GM12892 (cell line): ENCODE results near the gene DEPP1.

Experiments used
- DNase-seq: peaks from one replicate; pipeline ENCODE4 v3.0.0; 2011; ENCODE audit not compliant: insufficient read length
- FAIRE-seq: peaks from 2 replicates; lab custom pipeline; 2011; peaks lifted over from hg19 to GRCh38; lab: Jason Lieb, UNC
- POLR2A ChIP-seq: IDR thresholded peaks from 2 replicates; pipeline ENCODE4 v1.6.1; 2011; ENCODE audit warnings: low read depth, low read length, control low read depth
- POLR2AphosphoS5 ChIP-seq: IDR thresholded peaks from 2 replicates; pipeline ENCODE4 v1.6.1; 2011; ENCODE audit warnings: low read depth, low read length, control low read depth
- TAF1 ChIP-seq: IDR thresholded peaks from 2 replicates; pipeline ENCODE4 v1.6.1; 2011; ENCODE audit warnings: low read depth, mild to moderate bottlenecking, control low read depth, low read length, borderline replicate concordance

Gene DEPP1

DNA sequence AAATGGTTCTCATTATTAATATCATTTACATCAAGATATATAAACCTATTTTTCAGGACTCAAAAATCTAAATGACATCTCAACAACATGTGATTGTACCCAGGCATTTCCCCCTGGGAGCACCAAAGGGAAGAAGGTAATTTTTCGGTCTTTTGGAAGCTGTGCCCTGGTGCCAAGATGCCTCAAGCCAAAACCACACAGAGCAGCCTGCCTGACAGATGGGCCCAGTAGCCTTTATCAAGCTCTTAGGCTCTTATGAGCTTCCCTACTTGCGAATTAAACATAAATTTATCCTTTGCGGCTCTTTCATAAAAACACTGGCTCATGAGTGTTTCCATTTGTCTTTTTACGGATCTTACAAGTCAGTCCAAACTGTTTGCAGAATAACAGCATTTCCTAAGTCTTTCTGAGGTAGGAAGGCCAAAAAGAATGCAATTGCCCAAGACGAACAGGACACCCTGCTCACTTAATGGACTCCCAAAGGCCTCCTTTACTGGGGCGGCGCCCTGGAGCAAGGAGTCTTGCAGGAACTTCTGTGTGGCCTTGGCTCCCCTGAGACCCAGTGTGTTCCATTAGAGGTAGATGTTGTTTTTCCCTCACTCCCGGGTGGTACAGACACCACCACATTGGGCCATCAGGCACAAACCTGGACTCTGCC is 23.1 kb downstream of the DEPP1 start:
- DNase-seq = no peak
- TF ChIP-seq POLR2AphosphoS5 = no peak
- TF ChIP-seq TAF1 = no peak
- TF ChIP-seq POLR2A = no peak
- no peak for FAIRE-seq

DNA sequence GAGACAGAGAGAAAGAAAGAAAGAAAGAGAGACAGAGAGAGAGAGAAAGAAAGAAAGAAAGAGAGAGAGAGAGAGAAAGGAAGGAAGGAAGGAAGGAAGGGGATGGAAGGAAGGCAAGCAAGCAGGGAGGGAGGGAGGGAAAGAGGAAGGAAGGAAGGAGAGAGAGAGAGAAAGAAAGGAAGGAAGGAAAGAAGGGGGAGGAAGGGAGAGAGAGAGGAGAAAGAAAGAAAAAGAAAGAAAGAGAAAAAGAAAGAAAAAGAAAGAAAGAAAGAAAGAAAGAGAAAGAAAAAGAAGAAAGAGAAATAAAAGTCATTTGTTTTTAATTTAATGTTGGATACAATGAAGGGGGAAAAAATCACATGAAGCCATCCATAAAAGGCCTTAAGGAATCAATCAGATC is 23.6 kb downstream of the DEPP1 start:
- FAIRE-seq = no peak
- TF ChIP-seq TAF1 (no peak), POLR2A (no peak), POLR2AphosphoS5 (no peak)
- no peak for DNase-seq

DNA sequence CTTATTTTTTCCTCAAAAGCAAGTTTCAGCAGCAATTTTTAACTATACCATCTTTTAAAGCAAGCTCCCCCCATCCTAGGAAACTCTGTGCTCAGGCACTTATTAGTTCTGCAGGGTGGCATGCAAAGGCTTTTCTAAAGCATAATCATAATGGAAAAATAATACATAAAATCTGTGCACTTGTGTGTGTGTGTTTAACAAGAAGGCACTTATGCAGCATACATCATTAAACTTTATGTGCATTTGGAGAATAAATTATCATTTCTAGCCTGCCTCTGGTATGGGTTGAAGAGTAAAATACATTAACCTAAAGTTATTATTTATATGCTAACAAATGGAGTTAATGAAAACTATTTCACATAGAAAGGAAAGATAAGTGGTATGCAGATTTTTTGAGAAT is 24.6 kb downstream of the DEPP1 start:
- FAIRE-seq = no peak
- no peak for DNase-seq
- TF ChIP-seq POLR2AphosphoS5 (no peak), POLR2A (no peak), TAF1 (no peak)

DNA sequence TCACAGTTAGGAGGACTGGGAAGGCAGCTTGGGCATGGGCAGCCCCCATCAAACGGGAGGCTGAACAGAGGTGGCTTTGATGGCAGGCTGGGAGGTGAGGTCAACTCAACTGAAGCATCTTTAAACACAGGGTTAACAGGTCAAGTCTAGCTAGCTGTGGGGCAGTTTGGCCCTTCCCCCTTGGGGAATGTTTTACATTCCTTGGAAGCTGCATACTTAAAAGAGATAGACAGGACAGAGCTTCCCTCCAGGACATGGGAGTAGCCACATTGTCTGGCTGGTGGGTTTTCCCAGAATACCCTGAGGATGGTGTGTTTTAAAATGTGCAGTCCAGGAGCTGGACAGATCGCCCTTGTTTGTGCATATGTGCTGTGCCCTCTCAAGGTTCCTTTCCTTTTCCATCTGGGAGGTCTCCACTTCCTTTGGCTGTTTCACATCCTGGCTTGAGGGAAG is 25.8 kb downstream of the DEPP1 start:
- DNase-seq = no peak
- TF ChIP-seq POLR2AphosphoS5 (no peak), POLR2A (no peak), TAF1 (no peak)
- FAIRE-seq = no peak

DNA sequence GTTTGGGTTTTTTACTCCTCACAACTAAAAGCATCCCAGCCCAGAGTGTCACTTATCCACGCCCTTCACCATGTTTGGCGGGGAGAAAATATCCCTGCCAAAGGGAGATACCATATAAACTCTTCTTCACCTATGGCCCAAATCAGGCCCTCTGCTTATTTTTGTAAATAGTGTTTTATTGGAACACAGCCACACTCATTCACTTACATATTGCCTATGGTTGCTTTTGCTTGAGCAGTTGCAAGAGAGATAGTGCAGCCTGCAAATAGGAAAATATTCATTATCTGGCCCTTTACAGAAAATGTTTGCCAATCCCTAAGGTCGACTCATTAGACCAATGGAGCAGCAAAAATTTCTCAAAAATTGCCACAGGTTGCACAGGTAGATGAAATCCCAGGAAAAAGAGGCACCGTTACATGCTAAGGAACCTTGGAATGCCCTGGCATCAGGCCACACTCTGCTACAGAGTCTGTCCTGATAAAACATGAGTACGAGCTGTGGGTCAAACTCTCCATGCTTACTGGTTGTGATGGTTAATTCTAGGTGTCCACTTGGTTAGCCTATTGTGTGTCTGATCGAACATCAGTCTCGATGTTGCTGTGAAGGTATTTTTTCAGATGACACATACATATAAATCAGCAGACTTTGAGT is 26.9 kb downstream of the DEPP1 start:
- TF ChIP-seq POLR2AphosphoS5 = no peak
- TF ChIP-seq POLR2A = peak; percentile 10; the same call in 1 of the 2 replicates
- TF ChIP-seq TAF1 = no peak
- FAIRE-seq (no peak), DNase-seq (no peak)

DNA sequence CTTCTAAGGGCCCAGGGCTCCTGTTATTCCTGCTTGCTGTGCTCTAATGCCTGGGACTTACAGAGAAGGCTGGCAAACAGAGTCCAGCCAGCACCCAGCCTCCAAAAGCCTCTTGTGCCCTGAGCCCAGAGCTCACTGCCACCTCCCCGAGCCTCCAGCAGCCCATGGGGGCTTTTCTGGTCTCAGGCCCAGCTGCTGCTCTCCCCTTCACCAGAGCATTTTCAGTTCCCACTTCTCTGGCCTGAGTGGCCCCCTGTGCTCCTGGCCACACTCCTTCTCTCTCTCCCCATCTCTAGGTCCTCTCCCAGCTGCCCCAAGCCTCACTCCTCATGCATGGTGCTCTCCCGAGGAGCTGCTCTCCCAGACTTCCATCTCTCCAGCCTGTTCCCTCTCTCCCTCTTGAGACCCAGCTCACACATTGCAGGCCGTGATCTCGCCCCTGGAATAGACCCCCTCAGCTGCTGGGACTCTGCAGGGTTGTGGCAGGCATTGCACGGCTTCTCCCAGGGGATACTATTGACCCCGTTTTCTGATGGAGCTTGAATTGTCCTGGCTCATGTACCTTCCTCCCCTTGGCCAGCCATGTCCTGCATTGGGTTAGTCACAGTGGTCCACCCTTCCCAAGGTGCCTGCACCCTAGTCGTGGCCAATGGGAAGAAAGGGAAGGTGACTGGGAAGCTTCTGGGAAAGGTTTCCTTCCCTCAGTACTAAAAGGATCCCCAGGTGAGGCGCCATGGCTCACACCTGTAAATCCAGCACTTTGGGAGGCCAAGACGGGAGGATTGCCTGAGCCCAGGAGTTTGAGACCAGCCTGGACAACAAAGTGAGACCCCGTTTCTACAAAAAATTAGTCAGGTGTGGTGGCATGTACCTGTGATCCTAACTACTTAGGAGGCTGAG is 28.0 kb downstream of the DEPP1 start:
- FAIRE-seq (no peak), DNase-seq (no peak)
- TF ChIP-seq POLR2AphosphoS5 (no peak), TAF1 (no peak), POLR2A (no peak)

DNA sequence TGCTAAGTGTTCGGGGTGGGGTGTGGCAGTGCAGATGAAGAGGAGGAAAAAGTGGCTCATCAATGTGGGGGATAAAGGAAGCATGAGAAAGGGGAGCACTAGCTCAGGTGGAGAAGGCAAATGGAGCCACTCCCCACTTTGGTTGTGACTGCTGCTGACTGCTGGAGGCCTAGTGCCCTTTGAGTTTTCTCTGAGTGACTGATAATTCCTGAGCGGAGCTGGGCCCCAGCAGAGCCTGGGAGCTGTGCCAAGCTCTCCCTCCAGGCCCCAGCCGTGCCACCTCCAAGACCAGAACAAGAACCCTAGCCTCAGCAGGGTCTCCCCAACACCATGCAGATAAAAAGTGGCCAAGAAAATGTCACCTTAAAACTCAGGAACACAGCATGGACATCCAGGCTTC is 28.7 kb downstream of the DEPP1 start:
- FAIRE-seq = no peak
- no peak for DNase-seq
- TF ChIP-seq POLR2AphosphoS5 (no peak), TAF1 (no peak), POLR2A (no peak)

DNA sequence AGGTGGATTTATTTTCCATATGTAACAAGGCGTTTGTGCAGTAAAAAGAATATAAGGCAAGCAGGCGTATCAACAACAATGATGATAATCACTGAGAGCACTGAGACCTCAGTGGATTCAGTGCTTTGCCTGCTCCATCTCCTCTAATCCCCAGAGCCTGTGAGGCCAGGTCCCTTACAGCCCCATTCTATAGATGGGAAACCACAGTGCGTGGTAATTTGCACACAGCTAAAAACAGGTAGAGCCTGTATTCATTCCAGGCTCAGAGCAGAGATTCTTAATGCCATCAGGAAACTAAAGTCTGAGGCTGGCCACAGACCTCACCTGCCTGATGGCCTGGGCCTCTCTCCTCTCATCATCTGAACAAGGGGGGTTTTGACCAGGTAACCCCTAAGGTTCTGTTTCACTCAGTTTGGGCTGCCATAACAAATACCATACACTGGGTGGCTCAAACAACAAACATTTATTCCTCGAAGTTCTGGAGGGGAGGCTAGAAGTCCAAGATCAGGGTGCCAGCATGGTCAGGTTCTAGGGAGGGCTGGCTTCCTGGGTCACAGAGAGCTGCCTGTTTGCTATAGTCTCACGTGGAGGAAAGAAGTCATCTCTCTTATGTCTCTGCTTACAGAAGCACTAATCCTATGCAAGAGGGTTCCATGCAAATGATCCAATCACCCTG is 29.3 kb downstream of the DEPP1 start:
- TF ChIP-seq POLR2A = no peak
- TF ChIP-seq POLR2AphosphoS5 = no peak
- no peak for TF ChIP-seq TAF1
- no peak for DNase-seq
- FAIRE-seq = peak; percentile 21

DNA sequence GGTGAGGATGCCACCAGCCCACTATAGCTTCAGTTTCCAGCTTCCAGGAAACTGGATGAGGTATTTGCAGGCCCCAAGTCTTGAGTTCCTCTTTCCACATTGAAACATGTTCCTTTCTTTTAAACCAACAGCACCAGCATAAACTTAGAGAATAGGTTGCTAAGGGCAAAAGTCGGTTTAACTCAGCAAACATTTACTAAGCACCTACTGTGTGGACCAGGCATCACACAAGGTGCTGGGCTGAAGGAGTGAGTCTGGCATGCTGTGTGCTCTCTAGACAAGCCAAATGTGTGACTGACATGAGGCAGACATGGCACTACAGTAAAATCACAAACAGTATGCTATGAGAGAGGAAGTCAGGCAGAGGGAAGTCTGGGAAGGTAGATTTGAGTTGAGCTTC is 30.0 kb downstream of the DEPP1 start:
- DNase-seq (no peak), FAIRE-seq (peak; percentile 5)
- TF ChIP-seq TAF1 = no peak
- TF ChIP-seq POLR2A = no peak
- TF ChIP-seq POLR2AphosphoS5 = no peak

DNA sequence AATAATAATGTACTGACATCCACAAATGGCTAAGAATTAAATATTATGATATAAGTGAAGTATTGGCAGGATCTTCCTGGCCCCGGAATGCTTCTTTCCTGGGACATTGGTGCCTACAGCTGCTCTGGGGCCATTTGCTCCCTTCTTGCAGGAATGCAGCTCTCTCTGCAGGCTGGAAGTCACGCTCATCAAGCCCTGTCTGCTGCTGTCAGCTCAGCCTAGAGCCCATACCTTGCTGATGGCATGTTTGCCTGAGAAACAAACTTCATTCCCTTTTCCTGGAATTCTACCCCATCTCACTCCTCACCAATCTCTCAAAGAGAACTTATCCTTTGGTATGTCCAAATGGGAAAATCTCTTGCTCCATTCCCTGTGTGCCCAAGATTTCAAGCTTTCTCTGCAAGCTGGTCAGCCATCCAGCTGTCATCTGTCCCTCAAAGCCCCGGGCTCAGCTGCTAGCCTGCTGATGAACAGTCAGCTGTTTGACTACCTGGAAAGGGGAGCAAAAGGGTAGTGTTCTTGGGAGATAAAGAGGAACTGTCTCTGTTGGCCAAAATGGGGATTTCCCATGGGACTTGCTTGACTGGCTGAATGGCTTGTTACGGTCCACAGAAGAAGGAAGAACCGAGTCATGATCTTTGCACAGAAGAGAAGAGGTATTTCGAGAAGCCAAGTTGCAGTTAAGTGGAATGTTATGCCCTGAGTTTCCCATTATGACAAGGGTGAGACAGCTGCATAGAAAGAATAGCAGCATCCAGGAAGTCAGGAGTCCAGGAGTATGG is 31.0 kb downstream of the DEPP1 start:
- FAIRE-seq = peak; percentile 97
- DNase-seq = no peak
- TF ChIP-seq POLR2A (0 out of 2 replicates have a peak, but pooled peaks have one; percentile 20), POLR2AphosphoS5 (peak; percentile 55; the same call in 1 of the 2 replicates), TAF1 (no peak)

DNA sequence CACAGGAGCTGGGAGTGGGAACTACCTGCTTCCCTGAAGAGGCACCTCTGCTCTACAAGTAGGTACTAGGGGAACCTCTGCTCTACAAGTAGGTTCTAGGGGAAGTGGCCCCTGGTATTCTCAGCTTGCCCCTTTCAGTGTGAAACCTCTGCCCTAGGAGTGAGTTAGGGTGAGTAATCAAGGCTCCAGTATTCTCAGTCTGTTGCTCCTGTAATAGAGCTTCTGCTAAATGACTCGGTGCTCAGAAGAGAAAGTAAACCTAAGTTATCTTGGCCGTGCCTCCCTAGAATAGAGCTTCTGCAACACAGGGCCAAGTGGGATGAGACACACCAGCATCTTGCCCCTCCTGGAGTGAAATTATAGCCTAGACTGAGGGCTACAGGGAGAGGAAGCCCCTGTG is 32.4 kb downstream of the DEPP1 start:
- TF ChIP-seq TAF1 (no peak), POLR2A (no peak), POLR2AphosphoS5 (no peak)
- DNase-seq (no peak), FAIRE-seq (peak; percentile 17)

DNA sequence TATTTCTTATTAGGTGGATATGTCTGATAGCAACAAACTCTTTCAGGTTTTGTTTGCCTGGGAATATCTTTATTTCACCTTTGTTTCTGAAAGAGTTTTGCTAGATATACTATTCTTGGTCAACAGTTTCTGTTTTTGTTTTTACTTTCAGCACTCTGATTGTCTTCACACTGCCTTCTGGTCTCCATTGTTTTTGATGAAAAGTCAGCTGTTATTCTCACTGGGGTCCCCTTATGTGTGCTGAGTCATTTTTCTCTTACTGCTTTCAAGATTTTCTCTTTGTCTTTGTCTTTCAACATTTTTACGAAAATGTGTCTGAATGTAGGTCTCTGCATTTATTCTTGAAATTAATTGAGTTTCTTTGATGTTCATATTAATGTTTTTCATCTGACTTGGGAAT is 34.3 kb downstream of the DEPP1 start:
- no peak for DNase-seq
- peak; percentile 21 for FAIRE-seq

More for the DNA sequence above, 34.3 kb downstream of the DEPP1 start:
- TF ChIP-seq TAF1 = no peak
- TF ChIP-seq POLR2AphosphoS5 = no peak
- no peak for TF ChIP-seq POLR2A
